ENCODE results near the gene RASAL1. TPM values are rescaled to one million over a fixed set of nuclear protein-coding genes. Genes with fewer than 3 reads are reported as not detected.

RASAL1 gene
- polyA plus RNA-seq, 3 donors = not detected

- Histone ChIP-seq H3K36me3 (replicated peaks in 1 of 2; ENCODE audit: control insufficient read depth in 1 of 2, insufficient read depth in 2 of 2, low read length in 2 of 2) (no peaks in the 10 kb centered on the region), H3K4me2 (replicated peaks; ENCODE audit: extremely low read depth, low read length, poor library complexity, severe bottlenecking) (no peak overlapping the region), H4K20me1 (ENCODE audit: insufficient read depth, low read length) (no peaks in the 10 kb centered on the region), H3K79me2 (ENCODE audit: insufficient read depth, low read length) (no peaks in the 10 kb centered on the region), H3K27me3 (ENCODE audit: control insufficient read depth in 2 of 2, insufficient read depth in 2 of 2, low read length in 2 of 2) (peaks cover 19 to 25% of the 10 kb centered on the region in 2 donors), H3K4me3 (replicated peaks in 1 of 3; ENCODE audit: low read depth in 2 of 3, low read length in 3 of 3) (no peak overlapping the region), H3K9ac (ENCODE audit: insufficient read depth, low read length, poor library complexity, severe bottlenecking) (no peak overlapping the region), H3K4me1 (ENCODE audit: control insufficient read depth in 1 of 2, insufficient read depth in 2 of 2, low read length in 2 of 2) (no peaks in the 10 kb centered on the region), H2AFZ (ENCODE audit: insufficient read depth, low read depth, low read length, poor library complexity, severe bottlenecking) (no peak overlapping the region), H3K27ac (ENCODE audit: low read depth in 1 of 2, low read length in 2 of 2) (no peak overlapping the region), H3K9me3 (replicated peaks in 1 of 2; ENCODE audit: control insufficient read depth in 1 of 2, insufficient read depth in 1 of 2, low read length in 2 of 2) (no peaks in the 10 kb centered on the region)
- Mint-ChIP-seq H3K9me3 (peaks cover 0 to 4% (median 0%) of the 10 kb centered on the region in 7 donors), H3K27ac (no peak overlapping the region), H3K36me3 (no peaks in the 10 kb centered on the region), H3K4me3 (no peak overlapping the region), H3K27me3 (ENCODE audit: low read depth in 3 of 3) (peaks cover 21 to 39% (median 26%) of the 10 kb centered on the region in 3 donors), H3K4me1 (no peaks in the 10 kb centered on the region)
- 96% methylated on average over 5 of the region's 7 CpGs for WGBS (ENCODE audit: insufficient coverage)
- intact Hi-C loops (cut with micrococcal nuclease) = no loop called here
- TF ChIP-seq CTCF (IDR thresholded peaks at IDR 0.05) = no peak
- DNase-seq = no peak
Observed at GRCh38 chr12:113060336-113060960, 75.1 kb downstream of the RASAL1 start.

DNA sequence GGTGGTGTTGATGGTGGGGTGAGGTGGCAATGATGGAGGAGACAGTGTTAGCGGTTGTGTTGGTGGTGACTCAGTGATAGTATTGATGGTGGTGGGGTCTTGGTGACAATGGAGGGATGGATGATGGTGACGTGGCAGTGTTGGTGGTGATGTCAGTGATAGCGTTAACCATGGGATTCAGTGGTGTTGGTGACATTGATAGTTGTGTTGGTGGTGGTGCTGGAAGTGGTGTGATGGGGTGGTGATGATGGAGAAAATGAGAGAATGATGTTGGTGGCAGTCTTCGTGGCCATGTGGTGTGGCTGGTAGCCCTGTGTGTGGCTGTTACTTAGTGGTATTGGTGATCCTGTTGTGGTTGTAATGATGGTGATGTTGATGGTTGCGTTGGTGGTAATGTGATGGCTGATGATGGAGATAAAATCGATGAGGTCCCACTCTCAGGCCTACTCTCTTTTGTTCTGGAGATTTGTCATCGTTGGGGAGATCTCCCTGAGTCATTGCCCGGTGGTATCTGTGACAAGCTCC is 76.4 kb downstream of the RASAL1 start:
- H3K36me3 Mint-ChIP-seq = no peaks in the 10 kb centered on the region
- H3K9ac ChIP-seq (ENCODE audit: insufficient read depth, low read length, poor library complexity, severe bottlenecking) = no peak overlapping the region
- H3K27ac Mint-ChIP-seq = no peak overlapping the region
- peaks cover 27 to 43% (median 33%) of the 10 kb centered on the region in 3 donors for H3K27me3 Mint-ChIP-seq (ENCODE audit: low read depth in 3 of 3)
- H3K79me2 ChIP-seq (ENCODE audit: insufficient read depth, low read length) = no peaks in the 10 kb centered on the region
- intact Hi-C loops (cut with micrococcal nuclease) = no loop called here
- no peak overlapping the region for H3K4me2 ChIP-seq (replicated peaks; ENCODE audit: extremely low read depth, low read length, poor library complexity, severe bottlenecking)
- H3K36me3 ChIP-seq (replicated peaks in 1 of 2; ENCODE audit: control insufficient read depth in 1 of 2, insufficient read depth in 2 of 2, low read length in 2 of 2) = no peaks in the 10 kb centered on the region
- H4K20me1 ChIP-seq (ENCODE audit: insufficient read depth, low read length) = no peaks in the 10 kb centered on the region
- no peak for DNase-seq
- H3K9me3 Mint-ChIP-seq = peaks cover 0 to 4% (median 0%) of the 10 kb centered on the region in 7 donors
- no peaks in the 10 kb centered on the region for H3K4me1 ChIP-seq (ENCODE audit: control insufficient read depth in 1 of 2, insufficient read depth in 2 of 2, low read length in 2 of 2)
- no peaks in the 10 kb centered on the region for H3K9me3 ChIP-seq (replicated peaks in 1 of 2; ENCODE audit: control insufficient read depth in 1 of 2, insufficient read depth in 1 of 2, low read length in 2 of 2)
- H3K4me1 Mint-ChIP-seq = no peaks in the 10 kb centered on the region
- H3K27ac ChIP-seq (ENCODE audit: low read depth in 1 of 2, low read length in 2 of 2) = no peak overlapping the region
- no peak overlapping the region for H3K4me3 ChIP-seq (replicated peaks in 1 of 3; ENCODE audit: low read depth in 2 of 3, low read length in 3 of 3)
- WGBS (ENCODE audit: insufficient coverage) = 91% methylated on average over 8 of the region's 8 CpGs
- no peak for TF ChIP-seq CTCF (IDR thresholded peaks at IDR 0.05)
- H3K4me3 Mint-ChIP-seq = no peak overlapping the region
- H3K27me3 ChIP-seq (ENCODE audit: control insufficient read depth in 2 of 2, insufficient read depth in 2 of 2, low read length in 2 of 2) = peaks cover 33 to 38% of the 10 kb centered on the region in 2 donors
- no peak overlapping the region for H2AFZ ChIP-seq (ENCODE audit: insufficient read depth, low read depth, low read length, poor library complexity, severe bottlenecking)
